ENCODE data around the gene TSPO.

TSPO gene

GRCh38 chr22:43191831-43192230 is 40.5 kb downstream of the TSPO start:
- H3K4me3 ChIP-seq (ENCODE audit: control insufficient read depth, low read depth, low read length), result no peak overlapping the region
- no peak for TF ChIP-seq CTCF (conservative IDR thresholded peaks at IDR 0.05; ENCODE audit: control insufficient read depth, insufficient read depth, low read depth, low read length)
- no peak for DNase-seq (ENCODE audit: low read depth)

GRCh38 chr22:43197271-43197941 is 46.0 kb downstream of the TSPO start:
- no peak overlapping the region for H3K4me3 ChIP-seq (ENCODE audit: control insufficient read depth, low read depth, low read length)
- no peak for DNase-seq (ENCODE audit: low read depth)
- no peak for TF ChIP-seq CTCF (conservative IDR thresholded peaks at IDR 0.05; ENCODE audit: control insufficient read depth, insufficient read depth, low read depth, low read length)

GRCh38 chr22:43198126-43198525 is 46.8 kb downstream of the TSPO start:
- no peak for DNase-seq (ENCODE audit: low read depth)
- no peak for TF ChIP-seq CTCF (conservative IDR thresholded peaks at IDR 0.05; ENCODE audit: control insufficient read depth, insufficient read depth, low read depth, low read length)
- no peak overlapping the region for H3K4me3 ChIP-seq (ENCODE audit: control insufficient read depth, low read depth, low read length)

GRCh38 chr22:43198936-43199335 is 47.6 kb downstream of the TSPO start:
- DNase-seq (ENCODE audit: low read depth), result no peak
- TF ChIP-seq CTCF (conservative IDR thresholded peaks at IDR 0.05; ENCODE audit: control insufficient read depth, insufficient read depth, low read depth, low read length), result no peak
- no peak overlapping the region for H3K4me3 ChIP-seq (ENCODE audit: control insufficient read depth, low read depth, low read length)

GRCh38 chr22:43199541-43199940 is 48.2 kb downstream of the TSPO start:
- no peak for DNase-seq (ENCODE audit: low read depth)
- no peak for TF ChIP-seq CTCF (conservative IDR thresholded peaks at IDR 0.05; ENCODE audit: control insufficient read depth, insufficient read depth, low read depth, low read length)
- no peak overlapping the region for H3K4me3 ChIP-seq (ENCODE audit: control insufficient read depth, low read depth, low read length)

GRCh38 chr22:43200031-43200430 is 48.7 kb downstream of the TSPO start:
- DNase-seq (ENCODE audit: low read depth), result no peak
- no peak for TF ChIP-seq CTCF (conservative IDR thresholded peaks at IDR 0.05; ENCODE audit: control insufficient read depth, insufficient read depth, low read depth, low read length)
- no peak overlapping the region for H3K4me3 ChIP-seq (ENCODE audit: control insufficient read depth, low read depth, low read length)

- TF ChIP-seq CTCF (conservative IDR thresholded peaks at IDR 0.05; ENCODE audit: control insufficient read depth, insufficient read depth, low read depth, low read length), result no peak
- no peak for DNase-seq (ENCODE audit: low read depth)
- H3K4me3 ChIP-seq (ENCODE audit: control insufficient read depth, low read depth, low read length), result no peak overlapping the region
Measured at GRCh38 chr22:43200555-43200954, 49.2 kb downstream of the TSPO start.
